Measurements from ENCODE around the gene BTN2A1. TPM values are rescaled to one million over a fixed set of nuclear protein-coding genes. Genes with fewer than 3 reads are reported as not detected.
A peak's percentile ranks its signal among the peaks of the same experiment; 100 is the strongest.

Gene BTN2A1
- total and polyA plus RNA-seq, 2 of the 13 experiments (the other 11 are each of a cell fraction or from before 2014, with no cell fraction given), result 16.4 to 30.4 TPM

GRCh38 chr6:26457806-26458688 lies at the start of gene BTN2A1 (continued):
- TF ChIP-seq ZNF101 (CRISPR knock-in tag; IDR thresholded peaks at IDR 0.05; ENCODE audit: borderline replicate concordance, low read depth), result no peak
- no peak for TF ChIP-seq ZNF749 (CRISPR knock-in tag; IDR thresholded peaks at IDR 0.05; ENCODE audit: borderline replicate concordance)
- no peak for TF ChIP-seq NFE2 (CRISPR knock-in tag; IDR thresholded peaks at IDR 0.05)
- TF ChIP-seq DZIP1 (CRISPR knock-in tag; IDR thresholded peaks at IDR 0.05), result no peak
- no peak for TF ChIP-seq ZNF317 (CRISPR knock-in tag; IDR thresholded peaks at IDR 0.05)
- TF ChIP-seq ZUFSP (CRISPR knock-in tag; IDR thresholded peaks at IDR 0.05; ENCODE audit: borderline replicate concordance), result no peak
- TF ChIP-seq ZNF510 (CRISPR knock-in tag; IDR thresholded peaks at IDR 0.05; ENCODE audit: low read depth), result no peak
- peak; percentile 83 for TF ChIP-seq POLR2AphosphoS5 (IDR thresholded peaks at IDR 0.05; ENCODE audit: low read depth, low read length)
- TF ChIP-seq ZNF576 (CRISPR knock-in tag; IDR thresholded peaks at IDR 0.05), result no peak
- TF ChIP-seq EP300 (IDR thresholded peaks at IDR 0.05; ENCODE audit: low read depth in 2 of 2, low read length in 2 of 2), result no peak
- no peak for TF ChIP-seq EP300 (CRISPR knock-in tag; IDR thresholded peaks at IDR 0.05; ENCODE audit: borderline replicate concordance)
- TF ChIP-seq ADNP (CRISPR knock-in tag; IDR thresholded peaks at IDR 0.05), result no peak
- TF ChIP-seq CHD2 (IDR thresholded peaks at IDR 0.05; ENCODE audit: low read depth, low read length), result no peak
- no peak for TF ChIP-seq JUN (CRISPR knock-in tag; IDR thresholded peaks at IDR 0.05)
- TF ChIP-seq GFI1 (CRISPR knock-in tag; IDR thresholded peaks at IDR 0.05; ENCODE audit: borderline replicate concordance), result no peak
- no peak for TF ChIP-seq ZBTB44 (CRISPR knock-in tag; IDR thresholded peaks at IDR 0.05)
- TF ChIP-seq FOXC1 (CRISPR knock-in tag; IDR thresholded peaks at IDR 0.05; ENCODE audit: borderline replicate concordance), result no peak
- TF ChIP-seq TFAP4 (IDR thresholded peaks at IDR 0.05; ENCODE audit: borderline replicate concordance, low read depth), result peak; percentile 17; the same call in 1 of the 2 replicates
- TF ChIP-seq ZNF335 (CRISPR knock-in tag; IDR thresholded peaks at IDR 0.05), result no peak
- TF ChIP-seq ESRRA (CRISPR knock-in tag; IDR thresholded peaks at IDR 0.05; ENCODE audit: low read depth), result no peak
